ENCODE measurements around the gene GPRC5D.

DNA sequence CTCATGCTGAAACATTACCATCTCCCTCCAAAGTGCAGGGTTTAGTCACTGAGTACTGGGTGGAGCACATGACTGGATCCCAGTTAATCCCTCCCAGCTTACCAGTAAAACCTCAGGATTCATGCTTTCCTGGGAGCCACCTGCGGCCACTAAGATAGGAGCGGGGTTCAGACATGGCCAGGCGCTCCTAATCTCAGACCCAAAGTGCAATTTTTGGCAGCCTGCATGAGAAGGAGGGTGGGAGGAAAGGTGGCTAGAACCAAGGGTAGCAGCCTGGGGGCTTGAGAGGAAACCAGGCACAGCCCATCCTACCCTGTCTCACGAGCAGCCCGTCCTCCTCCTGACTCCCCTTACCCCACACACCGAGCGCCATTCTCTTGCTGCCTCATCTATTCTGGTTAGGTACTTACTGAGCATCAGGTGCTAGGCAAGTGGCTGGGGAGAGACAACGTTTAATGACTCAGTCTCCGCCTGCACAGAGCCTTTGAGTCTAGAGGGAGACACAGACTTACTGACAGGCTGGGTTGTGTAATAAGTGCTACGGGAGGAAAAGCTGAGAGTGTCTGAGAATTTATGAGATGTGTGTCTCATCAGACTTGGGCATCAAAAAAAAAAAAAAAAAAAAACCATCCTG lies 50.7 kb downstream of the GPRC5D start:
- TF ChIP-seq, protein P1, sequence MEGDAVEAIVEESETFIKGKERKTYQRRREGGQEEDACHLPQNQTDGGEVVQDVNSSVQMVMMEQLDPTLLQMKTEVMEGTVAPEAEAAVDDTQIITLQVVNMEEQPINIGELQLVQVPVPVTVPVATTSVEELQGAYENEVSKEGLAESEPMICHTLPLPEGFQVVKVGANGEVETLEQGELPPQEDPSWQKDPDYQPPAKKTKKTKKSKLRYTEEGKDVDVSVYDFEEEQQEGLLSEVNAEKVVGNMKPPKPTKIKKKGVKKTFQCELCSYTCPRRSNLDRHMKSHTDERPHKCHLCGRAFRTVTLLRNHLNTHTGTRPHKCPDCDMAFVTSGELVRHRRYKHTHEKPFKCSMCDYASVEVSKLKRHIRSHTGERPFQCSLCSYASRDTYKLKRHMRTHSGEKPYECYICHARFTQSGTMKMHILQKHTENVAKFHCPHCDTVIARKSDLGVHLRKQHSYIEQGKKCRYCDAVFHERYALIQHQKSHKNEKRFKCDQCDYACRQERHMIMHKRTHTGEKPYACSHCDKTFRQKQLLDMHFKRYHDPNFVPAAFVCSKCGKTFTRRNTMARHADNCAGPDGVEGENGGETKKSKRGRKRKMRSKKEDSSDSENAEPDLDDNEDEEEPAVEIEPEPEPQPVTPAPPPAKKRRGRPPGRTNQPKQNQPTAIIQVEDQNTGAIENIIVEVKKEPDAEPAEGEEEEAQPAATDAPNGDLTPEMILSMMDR (IDR thresholded peaks at IDR 0.05; ENCODE audit: low read length), result no peak
- TF ChIP-seq EZH2 (IDR thresholded peaks at IDR 0.05; ENCODE audit: borderline replicate concordance, low read length), result no peak
